HG03196 (cell line): ENCODE data around the gene CEP164.

Experiments
- ATAC-seq: cut with Tn5 transposase; IDR thresholded peaks from one replicate; pipeline ENCODE4 v1.9.1; 2021; ENCODE audit not compliant: unreplicated experiment

Gene CEP164

GRCh38 chr11:117356126-117356890 is 28.7 kb downstream of the CEP164 start:
- ATAC-seq = no peak

GRCh38 chr11:117361432-117361831 is 33.8 kb downstream of the CEP164 start:
- ATAC-seq = no peak

- no peak for ATAC-seq
Measured at GRCh38 chr11:117366248-117366647, 38.6 kb downstream of the CEP164 start.

GRCh38 chr11:117366875-117367274 is 39.2 kb downstream of the CEP164 start:
- no peak for ATAC-seq

- no peak for ATAC-seq
Measured at GRCh38 chr11:117369534-117369933, 41.9 kb downstream of the CEP164 start.

- ATAC-seq = no peak
Measured at GRCh38 chr11:117371453-117371852, 43.8 kb downstream of the CEP164 start.

- no peak for ATAC-seq
Measured at GRCh38 chr11:117374316-117375055, 46.8 kb downstream of the CEP164 start.

GRCh38 chr11:117375960-117376359 is 48.3 kb downstream of the CEP164 start:
- no peak for ATAC-seq

- no peak for ATAC-seq
Measured at GRCh38 chr11:117376517-117376916, 48.9 kb downstream of the CEP164 start.

GRCh38 chr11:117378976-117379865 is 51.6 kb downstream of the CEP164 start:
- ATAC-seq = no peak

- no peak for ATAC-seq
Measured at GRCh38 chr11:117380676-117381075, 53.0 kb downstream of the CEP164 start.

GRCh38 chr11:117381481-117382387 is 54.1 kb downstream of the CEP164 start:
- ATAC-seq = no peak

GRCh38 chr11:117382746-117383145 is 55.1 kb downstream of the CEP164 start:
- no peak for ATAC-seq

GRCh38 chr11:117384045-117384444 is 56.4 kb downstream of the CEP164 start:
- ATAC-seq = no peak

- no peak for ATAC-seq
Measured at GRCh38 chr11:117385471-117385870, 57.8 kb downstream of the CEP164 start.

- ATAC-seq = no peak
Measured at GRCh38 chr11:117385906-117386305, 58.3 kb downstream of the CEP164 start.

GRCh38 chr11:117387992-117388755 is 60.5 kb downstream of the CEP164 start:
- no peak for ATAC-seq

GRCh38 chr11:117390743-117391142 is 63.1 kb downstream of the CEP164 start:
- ATAC-seq = no peak

- ATAC-seq = no peak
Measured at GRCh38 chr11:117391181-117391580, 63.5 kb downstream of the CEP164 start.
